Measurements from ENCODE around the gene MTHFSD.

Gene MTHFSD

DNA sequence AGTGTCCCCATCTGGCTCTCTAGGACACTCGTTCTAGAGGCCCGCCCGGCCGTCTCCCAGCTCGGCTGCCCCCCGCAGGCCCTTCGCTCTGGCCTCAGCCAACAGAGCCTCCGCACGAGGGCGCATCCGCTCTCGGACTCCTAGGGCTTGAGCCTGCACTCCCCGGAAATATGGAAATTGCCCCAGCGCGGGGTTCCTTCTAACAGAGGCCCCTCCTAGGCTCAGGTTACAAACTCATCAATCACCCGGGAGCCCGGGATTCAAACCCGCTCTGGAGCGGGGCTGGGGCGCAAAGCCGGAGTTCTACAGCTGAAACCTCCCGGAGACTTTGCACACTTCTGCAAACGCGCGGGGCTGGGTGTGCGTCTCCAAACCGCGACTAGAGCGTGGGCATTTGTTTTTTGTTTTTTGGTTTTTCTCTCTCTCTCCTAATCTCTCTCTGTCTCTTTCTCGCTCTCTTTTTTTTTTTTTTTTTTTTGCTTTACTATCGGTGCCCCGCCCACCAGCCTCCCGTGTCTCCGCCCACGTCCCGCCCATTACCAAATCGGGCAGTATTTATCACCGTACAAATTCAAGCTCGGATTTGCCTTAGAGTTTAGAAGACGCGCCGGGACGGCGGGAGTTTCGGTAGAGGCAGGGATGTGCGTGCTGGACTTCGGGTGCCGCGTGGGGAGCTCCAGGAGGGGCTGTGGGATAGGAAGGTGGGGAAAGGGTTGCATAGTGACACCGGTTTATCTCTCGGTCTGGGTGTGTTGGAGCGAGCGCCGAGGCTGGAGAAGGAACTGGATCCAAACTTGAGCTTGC, 20.9 kb upstream of the MTHFSD start:
- Histone ChIP-seq H3K4me3 (ENCODE audit: low read depth, low read length) (peak overlapping the region; percentile 76), H3K36me3 (replicated peaks) (peaks cover 36% of the 10 kb centered on the region), H3K27ac (peak overlapping the region; percentile 95), H3K27me3 (replicated peaks) (no peaks in the 10 kb centered on the region)
- DNase-seq: peak; percentile 94
- TF ChIP-seq, protein P1, sequence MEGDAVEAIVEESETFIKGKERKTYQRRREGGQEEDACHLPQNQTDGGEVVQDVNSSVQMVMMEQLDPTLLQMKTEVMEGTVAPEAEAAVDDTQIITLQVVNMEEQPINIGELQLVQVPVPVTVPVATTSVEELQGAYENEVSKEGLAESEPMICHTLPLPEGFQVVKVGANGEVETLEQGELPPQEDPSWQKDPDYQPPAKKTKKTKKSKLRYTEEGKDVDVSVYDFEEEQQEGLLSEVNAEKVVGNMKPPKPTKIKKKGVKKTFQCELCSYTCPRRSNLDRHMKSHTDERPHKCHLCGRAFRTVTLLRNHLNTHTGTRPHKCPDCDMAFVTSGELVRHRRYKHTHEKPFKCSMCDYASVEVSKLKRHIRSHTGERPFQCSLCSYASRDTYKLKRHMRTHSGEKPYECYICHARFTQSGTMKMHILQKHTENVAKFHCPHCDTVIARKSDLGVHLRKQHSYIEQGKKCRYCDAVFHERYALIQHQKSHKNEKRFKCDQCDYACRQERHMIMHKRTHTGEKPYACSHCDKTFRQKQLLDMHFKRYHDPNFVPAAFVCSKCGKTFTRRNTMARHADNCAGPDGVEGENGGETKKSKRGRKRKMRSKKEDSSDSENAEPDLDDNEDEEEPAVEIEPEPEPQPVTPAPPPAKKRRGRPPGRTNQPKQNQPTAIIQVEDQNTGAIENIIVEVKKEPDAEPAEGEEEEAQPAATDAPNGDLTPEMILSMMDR (IDR thresholded peaks at IDR 0.05; ENCODE audit: low read depth, low read length, missing control alignments): peak; percentile 87
- in situ Hi-C loops (cut with HindIII; ENCODE audit: low pct_ligation_motif_present, low sequenced_read_pairs): loop anchor here (25.0 kb wide), 1 partner anchor 186 kb away; no protein-coding TSS in a partner anchor

DNA sequence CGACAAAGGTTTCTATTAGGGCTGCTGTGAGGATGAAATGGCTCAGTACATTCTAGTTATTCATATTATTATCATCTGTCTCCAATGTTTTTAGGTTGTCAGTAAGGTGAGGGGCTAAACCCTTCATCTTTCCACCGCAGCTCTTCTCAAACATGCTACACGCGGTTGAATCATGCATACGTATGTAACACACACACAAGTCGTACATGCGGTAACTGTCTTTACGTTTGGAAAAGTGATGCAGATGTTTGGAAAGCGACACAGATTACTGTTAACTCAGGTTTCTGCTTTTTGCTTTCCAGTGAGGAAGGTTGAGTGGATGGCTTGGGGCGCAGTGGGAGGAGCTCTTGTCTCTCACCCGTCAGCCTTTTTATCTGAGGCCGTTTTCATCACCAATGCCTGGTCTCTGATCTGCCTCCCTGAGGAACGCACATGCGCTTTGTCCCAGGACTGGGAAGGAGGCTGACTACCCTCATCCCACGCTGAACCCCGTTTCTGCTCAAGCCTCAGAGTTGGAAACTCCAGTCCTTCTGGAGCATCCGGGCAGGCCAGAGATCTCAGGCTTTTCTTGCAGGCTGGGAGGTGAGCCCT, 20.2 kb upstream of the MTHFSD start:
- TF ChIP-seq, protein P1 (IDR thresholded peaks at IDR 0.05; ENCODE audit: low read depth, low read length, missing control alignments): no peak
- peak overlapping the region; percentile 95 for H3K27ac ChIP-seq
- no peak for DNase-seq
- peak overlapping the region; percentile 10 for H3K4me3 ChIP-seq (ENCODE audit: low read depth, low read length)
- H3K27me3 ChIP-seq (replicated peaks): no peaks in the 10 kb centered on the region
- H3K36me3 ChIP-seq (replicated peaks): peaks cover 43% of the 10 kb centered on the region
- in situ Hi-C loops (cut with HindIII; ENCODE audit: low pct_ligation_motif_present, low sequenced_read_pairs): loop anchor here (25.0 kb wide), 1 partner anchor 187 kb away; no protein-coding TSS in a partner anchor

DNA sequence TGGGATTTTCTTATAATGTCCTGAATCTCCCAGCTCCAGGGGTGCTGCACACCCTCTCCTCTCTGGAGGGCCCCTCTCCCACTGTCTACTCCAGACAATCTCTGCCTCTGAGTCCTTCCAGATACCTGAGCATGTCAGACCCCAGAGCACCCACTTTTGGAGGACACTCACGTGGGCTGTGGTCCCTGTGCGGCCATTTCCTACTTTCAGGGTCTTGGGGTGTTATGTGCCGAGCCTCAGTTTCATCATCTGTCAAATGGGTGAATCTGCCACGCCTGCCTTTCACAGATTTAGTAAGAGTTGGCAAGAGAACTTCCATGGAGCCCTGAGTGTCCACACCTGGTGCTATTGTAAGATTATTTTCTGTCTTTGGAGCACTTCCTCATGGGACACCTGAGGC, 19.6 kb upstream of the MTHFSD start:
- Histone ChIP-seq H3K27ac (no peak overlapping the region), H3K36me3 (replicated peaks) (peaks cover 46% of the 10 kb centered on the region)

DNA sequence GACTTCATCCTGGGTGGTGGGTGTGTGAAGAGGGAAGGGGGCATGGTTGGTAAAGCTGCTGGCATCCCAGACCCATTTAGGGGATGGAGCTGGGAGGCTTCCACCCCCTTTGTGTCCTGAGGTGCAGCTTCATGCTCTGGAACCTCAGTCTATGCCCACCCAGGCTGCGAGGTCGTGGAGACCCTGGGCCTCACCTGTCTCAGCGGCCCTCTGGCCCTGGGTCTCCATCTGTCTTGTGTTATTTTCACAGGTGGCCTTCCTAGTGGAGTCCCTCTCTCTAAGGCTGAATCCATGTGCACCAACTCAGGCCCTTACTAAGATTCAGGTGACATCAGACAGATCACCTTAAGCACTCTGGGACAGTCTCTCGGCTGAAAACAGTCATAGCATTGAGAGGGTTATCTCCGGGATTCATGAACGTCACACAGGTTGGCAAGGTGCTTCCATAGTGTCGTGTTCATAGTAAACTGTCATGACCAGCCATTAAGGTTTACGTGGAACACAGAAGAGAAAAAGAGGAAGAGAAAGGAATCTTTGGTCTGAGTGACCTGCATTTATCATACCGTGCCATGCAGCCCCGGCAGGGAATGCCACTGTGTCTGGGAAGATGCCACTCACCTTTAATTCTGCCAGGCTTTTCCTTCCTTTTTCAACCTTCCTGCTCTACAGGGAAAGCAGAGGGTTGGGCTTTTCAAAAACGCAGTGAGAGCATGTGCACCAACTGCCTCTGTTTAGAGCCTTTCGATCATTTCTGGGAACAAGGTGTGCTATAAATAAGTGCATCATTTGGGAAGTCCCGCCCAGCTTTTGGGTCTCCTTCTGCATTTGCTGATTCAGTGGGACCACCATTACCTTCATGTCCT, 18.8 kb upstream of the MTHFSD start:
- TF ChIP-seq, protein P1 (IDR thresholded peaks at IDR 0.05; ENCODE audit: low read depth, low read length, missing control alignments): no peak
- in situ Hi-C loops (cut with HindIII; ENCODE audit: low pct_ligation_motif_present, low sequenced_read_pairs): loop anchor here (5.0 to 25.0 kb wide), 2 partner anchors 488 to 713 kb away; no protein-coding TSS in a partner anchor
- Histone ChIP-seq H3K27me3 (replicated peaks) (no peaks in the 10 kb centered on the region), H3K27ac (peak overlapping the region; percentile 79), H3K4me3 (ENCODE audit: low read depth, low read length) (no peak overlapping the region), H3K36me3 (replicated peaks) (peaks cover 54% of the 10 kb centered on the region)
- DNase-seq: no peak

More for the DNA sequence above, 19.6 kb upstream of the MTHFSD start:
- Histone ChIP-seq H3K4me3 (ENCODE audit: low read depth, low read length) (no peak overlapping the region), H3K27me3 (replicated peaks) (no peaks in the 10 kb centered on the region)
- no peak for DNase-seq
- in situ Hi-C loops (cut with HindIII; ENCODE audit: low pct_ligation_motif_present, low sequenced_read_pairs): loop anchor here (5.0 to 25.0 kb wide), 3 partner anchors 188 to 713 kb away; no protein-coding TSS in a partner anchor
- TF ChIP-seq, protein P1 (IDR thresholded peaks at IDR 0.05; ENCODE audit: low read depth, low read length, missing control alignments): no peak

DNA sequence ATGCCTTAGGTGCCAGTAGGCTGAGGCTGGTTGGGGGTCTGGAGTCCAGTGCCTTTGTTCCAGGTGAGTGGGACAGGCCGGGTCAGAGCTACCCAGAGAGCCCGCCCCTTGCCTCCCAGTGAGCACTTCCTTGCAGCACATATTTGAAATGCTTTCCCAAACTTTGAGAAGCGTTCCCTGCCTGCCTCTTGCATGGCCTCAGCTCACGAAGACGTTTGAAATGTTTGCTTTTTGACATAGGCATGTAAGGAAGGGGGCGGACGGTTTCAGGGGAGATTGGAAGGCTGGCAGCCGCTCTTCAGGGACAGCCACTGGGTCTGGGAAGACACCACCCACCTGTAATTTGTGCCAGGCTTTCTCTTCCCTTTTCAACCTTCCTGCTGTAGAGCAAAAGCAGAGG, 18.2 kb upstream of the MTHFSD start:
- in situ Hi-C loops (cut with HindIII; ENCODE audit: low pct_ligation_motif_present, low sequenced_read_pairs): loop anchor here (5.0 to 25.0 kb wide), 2 partner anchors 489 to 714 kb away; no protein-coding TSS in a partner anchor
- no peak for DNase-seq
- peak overlapping the region; percentile 79 for H3K27ac ChIP-seq
- H3K4me3 ChIP-seq (ENCODE audit: low read depth, low read length): no peak overlapping the region
- no peaks in the 10 kb centered on the region for H3K27me3 ChIP-seq (replicated peaks)
- H3K36me3 ChIP-seq (replicated peaks): peaks cover 60% of the 10 kb centered on the region
- TF ChIP-seq, protein P1 (IDR thresholded peaks at IDR 0.05; ENCODE audit: low read depth, low read length, missing control alignments): no peak
